HG02973 (cell line): Measurements from ENCODE around the gene RIPK1.
"Not testable (repeated sequence)": the region's sequence is repeated elsewhere in the genome, so short reads cannot be mapped to it uniquely, and the experiment has no call there.

Experiments used
- ATAC-seq: cut with Tn5 transposase; IDR thresholded peaks from one replicate; pipeline ENCODE4 v1.9.1; 2021; ENCODE audit warnings: moderate library complexity; ENCODE audit not compliant: unreplicated experiment

The RIPK1 gene

DNA sequence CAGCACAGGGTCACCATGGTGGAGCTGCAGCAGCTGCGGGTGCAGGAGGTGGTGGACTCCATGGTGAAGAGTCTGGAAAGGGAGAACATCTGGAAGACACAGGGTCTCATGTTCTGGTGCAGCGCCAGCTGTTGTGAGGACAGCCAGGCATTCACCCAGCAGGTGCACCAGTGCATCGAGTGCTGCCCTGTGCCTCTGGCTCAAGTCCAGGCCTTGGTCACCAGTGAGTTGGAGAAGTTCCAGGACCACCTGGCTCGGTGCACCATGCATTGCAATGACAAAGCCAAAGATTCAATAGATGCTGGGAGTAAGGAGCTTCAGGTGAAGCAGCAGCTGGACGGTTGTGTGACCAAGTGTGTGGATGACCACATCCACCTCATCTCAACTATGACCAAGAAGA is 22.9 kb upstream of the RIPK1 start:
- ATAC-seq = no peak

DNA sequence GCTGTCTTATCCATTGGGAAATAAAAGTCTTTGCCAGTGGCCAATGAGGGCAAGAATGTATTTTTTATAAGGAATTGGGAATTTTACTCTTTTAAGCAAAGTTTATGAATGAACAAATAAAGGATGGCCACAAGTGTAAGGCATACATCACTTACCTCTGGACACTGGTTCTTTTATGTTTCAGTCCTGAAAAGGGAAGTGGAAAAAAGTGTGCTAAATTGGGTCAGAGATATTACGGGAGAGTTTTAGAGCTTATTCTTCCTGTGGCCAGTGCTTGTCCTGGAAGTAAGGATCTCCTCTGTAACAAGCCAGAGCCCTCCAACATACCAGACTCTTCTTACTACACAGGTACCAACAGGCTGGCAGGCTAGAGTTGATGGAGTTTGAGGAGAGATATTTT is 22.5 kb upstream of the RIPK1 start:
- ATAC-seq = no peak

DNA sequence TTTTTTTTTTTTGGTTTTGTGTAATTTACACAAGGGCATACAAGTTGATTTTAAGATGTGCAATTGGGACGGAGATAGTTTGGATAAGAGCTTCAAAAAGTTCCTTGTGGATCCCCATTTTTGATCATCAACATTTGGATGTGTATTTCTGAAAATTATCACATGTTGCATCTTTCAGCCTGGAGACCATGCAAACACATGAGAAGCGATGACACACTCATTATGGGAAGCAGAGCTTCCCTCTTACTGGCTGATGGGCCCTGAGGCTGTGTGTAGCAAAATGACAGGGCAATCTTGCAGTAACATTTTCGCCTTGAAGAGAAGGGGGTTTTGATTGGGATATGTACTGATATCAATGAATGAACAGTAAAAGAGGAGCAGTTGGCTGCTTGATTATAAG is 22.0 kb upstream of the RIPK1 start:
- no peak for ATAC-seq

DNA sequence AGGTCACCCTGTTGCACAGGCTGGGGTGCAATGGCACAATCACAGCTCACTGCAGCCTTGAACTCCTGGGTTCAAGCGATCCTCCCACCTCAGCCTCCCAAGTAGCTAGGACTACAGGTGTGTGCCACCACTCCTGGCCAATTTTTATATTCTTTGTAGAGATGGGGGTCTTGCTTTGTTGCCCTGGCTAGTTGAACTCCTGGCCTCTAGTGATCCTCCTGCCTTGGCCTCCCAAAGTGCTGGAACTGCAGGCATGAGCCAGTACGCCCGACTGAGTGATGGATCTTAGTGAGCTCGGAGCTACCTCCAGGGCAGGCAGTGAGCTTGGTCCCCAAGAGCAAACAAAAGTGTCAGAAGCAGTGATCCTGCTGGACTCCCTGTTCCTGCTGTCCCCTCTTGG is 20.3 kb upstream of the RIPK1 start:
- ATAC-seq = not testable (repeated sequence)

DNA sequence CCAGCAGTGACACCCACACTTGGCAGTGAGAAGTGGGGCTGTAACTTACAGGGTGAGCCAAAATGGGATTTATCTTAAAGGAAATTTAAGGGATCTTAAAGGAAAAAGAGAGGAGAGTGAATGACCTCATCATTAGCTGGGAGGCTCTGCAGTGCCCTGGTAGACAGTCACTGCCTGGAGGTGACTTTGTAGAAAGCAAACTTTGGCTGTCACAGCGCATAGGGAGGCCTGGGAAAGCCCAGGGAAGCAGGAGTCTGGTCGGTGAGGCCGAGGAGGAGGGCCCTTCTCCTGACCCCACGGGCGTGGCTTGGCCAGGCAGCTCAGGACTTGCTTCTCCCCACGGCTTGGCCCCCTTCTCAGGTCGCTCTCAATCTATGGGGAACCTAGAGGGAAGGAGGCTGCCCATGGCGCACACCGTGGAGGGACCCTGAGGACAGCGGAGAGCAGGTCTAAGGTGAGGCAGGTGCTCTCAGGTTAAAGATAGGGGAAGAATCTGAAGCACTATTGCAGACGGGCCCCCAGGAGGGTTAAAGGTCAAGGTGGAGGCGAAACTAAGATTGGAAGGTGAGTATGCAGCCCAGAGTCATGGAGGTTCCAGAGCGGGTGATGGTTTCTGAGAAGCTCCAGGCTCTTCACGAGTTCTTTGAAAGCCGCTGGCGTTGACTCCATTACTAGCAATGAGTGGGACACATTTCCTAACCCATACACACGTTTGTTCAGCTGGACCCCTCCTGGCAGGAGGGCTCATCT is 15.6 kb upstream of the RIPK1 start:
- no peak for ATAC-seq

DNA sequence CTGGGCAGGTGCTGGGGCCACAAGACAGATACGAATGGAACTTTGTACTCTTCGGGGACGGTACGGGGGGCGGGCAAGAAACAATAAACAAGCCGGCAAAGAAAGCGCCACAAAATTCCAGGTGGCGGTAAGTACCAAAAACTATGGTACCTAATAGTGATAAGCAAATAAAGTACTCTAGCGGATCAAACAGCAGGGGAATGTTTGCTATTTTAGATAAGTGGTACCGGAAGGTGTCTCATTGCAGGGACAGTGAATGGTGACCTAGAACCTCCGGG is 15.1 kb upstream of the RIPK1 start:
- no peak for ATAC-seq

DNA sequence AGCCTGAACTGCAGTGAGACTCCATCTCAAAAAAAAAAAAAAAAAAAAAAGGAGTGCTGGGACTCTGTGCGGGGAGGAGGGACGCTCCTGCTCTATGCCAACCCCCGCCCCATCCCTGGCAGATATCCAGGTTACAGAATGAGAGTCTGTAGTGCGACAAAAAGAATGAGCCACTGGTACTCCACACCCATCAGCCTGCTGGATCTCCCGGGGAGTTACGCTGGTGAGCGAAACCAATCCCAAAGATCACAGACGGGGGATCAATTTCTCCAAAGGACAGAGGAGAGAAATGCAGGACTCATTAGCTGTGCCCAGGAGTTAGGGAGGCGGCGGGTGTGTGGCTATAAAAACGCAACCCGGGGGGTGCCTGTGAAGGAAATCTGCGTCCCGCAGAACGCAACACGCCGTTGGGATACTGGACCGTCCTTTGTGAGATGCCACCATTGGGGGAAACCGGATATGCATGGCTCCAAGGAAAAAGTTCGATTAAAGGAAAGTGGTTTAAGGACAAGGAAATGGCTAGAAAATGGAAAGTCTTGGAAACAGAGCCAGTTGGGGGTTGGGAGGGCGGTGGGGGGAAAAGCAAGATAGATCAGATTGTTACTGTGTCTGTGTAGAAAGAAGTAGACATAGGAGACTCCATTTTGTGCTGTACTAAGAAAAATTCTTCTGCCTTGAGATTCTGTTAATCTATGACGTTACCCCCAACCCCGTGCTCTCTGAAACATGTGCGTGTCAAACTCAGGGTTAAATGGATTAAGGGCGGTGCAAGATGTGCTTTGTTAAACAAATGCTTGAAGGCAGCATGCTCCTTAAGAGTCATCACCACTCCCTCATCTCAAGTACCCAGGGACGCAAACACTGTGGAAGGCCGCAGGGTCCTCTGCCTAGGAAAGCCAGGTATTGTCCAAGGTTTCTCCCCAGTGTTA is 13.8 kb upstream of the RIPK1 start:
- not testable (repeated sequence) for ATAC-seq

DNA sequence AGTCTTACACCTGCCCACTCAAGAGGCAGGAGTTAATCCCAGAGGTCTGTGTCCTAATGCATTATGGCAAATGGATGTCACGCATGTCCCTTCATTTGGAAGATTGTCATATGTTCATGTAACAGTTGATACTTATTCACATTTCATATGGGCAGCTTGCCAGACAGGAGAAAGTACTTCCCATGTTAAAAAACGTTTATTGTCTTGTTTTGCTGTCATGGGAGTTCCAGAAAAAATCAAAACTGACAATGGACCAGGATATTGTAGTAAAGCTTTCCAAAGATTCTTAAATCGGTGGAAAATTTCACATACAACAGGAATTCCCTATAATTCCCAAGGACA is 13.2 kb upstream of the RIPK1 start:
- ATAC-seq = not testable (repeated sequence)

DNA sequence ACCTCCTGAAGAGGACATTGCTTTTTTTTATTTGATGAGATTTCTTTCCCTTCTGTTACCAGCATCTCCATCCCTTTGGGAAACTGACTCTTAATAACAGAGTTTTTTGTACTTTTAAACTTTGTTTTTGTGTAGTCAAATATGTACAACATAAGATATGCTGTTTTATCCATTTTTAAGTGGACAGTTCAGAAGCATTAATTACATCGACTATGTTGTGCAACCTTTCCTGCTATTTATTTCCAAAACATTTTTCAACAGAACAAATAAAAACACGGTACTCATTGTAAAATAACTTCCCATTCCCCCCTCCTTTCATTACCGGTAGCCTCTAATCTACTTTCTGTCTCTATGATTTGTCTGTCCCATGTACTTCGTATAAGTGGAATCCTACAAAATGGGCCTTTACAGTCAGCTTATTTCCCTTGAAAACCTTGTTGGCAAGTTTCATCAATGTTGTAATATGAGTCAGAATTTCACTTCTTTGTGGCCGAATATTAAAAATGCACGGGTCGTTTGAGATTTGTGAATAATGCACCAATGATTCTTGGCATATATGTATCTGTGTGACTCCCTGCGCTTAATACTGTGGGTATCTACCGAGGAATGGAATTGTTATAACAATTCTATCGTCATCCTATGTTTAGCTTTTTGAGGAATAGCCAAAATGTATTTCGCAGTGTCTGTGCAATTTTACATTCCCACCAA is 11.1 kb upstream of the RIPK1 start:
- ATAC-seq = no peak

DNA sequence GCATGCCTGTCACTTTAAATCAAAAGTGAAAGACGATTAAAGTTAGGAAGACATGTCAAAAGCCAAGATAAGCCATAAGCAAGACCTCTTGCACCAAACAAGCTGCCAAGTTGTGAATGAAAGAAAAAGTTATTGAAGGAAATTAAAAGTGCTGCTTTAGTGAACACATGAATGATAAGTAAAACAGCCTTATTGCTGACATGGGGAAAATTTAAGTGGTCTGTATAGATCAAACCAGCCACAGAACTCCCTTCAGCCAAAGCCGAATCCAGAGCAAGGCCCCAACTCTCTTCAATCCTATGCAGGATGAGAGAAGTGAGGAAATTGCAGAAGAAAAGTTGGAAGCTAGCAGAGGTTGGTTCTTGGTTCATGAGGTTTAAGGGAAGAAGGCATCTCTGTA is 9.3 kb upstream of the RIPK1 start:
- no peak for ATAC-seq

DNA sequence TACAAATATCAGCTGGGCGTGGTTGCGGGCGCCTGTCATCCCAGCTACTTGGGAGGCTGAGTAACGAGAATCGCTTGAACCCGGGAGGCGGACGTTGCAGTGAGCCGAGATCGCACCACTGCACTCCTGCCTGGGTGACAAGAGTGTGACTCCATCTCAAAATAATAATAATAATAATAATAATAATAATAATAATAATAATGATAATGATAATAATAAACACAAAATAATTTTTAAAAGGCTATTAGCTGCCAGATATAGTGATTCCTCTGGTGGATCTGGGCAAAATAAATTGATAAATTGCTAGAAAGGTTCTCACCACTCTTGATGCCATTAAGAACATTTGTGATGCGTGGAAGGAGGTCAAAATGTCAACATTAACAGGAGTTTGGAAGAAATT is 8.2 kb upstream of the RIPK1 start:
- not testable (repeated sequence) for ATAC-seq

DNA sequence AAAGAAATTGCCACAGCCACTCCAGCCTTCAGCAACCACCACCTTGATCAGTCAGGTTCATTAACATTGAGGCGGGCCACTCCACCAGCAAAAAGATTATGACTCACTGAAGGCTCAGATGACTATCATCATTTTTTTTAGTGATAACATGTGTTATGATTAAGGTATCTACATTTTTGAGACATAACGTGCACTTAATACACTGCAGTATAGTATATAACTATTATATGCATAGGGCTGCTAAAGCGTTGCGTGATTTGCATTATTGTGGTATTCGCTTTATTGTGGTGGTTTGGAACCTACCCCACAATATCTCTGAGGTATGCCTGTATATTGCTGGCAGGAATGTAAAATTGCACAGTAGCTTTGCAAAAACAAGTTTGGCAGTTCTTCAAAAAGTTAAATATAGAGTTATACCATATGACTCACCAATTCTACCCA is 6.8 kb upstream of the RIPK1 start:
- no peak for ATAC-seq

DNA sequence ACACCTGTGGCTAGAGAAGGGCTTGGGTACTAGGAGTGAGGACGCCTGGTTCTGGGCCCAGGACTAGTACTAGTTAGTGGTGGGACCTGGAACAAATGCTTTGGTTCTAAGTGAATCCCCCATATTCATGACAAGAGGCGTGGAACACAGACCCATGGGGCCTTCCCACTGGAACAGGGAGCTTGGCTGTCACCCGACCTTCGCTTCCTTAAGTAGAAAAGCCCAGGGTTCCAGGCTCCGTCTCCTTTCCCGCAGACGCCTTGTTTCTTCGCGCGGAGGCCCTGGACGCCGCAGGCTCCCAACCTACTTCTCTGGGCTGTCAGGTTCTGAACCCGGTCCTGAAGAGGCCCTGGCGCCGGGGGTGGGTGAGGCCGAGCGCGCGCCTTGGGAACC is 5.0 kb upstream of the RIPK1 start:
- not testable (repeated sequence) for ATAC-seq

DNA sequence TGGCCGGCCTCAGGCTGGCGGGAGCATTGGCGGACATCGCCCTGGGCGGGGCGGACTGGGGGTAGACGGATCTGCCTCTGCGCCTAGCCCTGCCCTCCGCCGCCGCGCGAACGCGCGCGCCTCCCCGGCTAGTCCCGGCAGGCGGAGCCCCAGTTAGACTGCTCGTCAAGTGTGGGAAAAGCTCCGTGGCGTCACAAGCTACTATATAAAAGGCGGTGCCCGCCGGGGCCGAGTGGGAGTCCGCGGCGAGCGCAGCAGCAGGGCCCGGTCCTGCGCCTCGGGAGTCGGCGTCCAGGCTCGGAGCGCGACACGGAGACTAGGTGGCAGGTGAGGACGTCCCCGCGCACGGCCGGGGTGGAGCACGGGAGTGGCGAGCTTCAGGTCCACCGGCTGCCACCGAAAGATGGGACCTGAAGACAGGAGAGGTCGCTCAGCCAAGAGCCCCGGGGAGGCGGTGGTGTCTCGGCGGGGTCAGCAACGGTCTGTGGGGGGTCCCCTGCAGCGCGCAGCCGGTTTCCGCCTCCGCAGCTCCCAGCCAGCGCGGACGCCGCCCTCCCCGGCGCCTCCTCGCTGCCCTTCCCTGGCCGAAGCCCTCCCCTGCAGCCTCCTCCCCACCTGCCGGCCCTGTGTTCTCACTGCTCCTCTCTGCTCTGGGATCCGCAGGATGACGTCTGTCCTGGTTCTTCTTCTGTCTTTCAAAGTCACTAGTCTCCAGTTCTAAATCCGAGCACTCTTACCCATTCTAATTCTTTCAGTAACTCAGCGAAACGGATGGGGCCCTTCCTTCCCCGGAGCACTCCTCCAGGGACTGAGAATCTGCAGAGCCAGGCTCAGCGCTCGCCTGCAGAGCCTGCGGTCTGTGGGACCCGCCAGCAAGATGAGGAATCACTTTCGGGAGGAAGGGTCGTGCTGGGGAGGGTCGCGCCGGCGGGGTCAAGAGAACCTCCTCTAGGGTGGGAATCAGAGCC is 4.3 kb upstream of the RIPK1 start:
- ATAC-seq = peak; percentile 68

DNA sequence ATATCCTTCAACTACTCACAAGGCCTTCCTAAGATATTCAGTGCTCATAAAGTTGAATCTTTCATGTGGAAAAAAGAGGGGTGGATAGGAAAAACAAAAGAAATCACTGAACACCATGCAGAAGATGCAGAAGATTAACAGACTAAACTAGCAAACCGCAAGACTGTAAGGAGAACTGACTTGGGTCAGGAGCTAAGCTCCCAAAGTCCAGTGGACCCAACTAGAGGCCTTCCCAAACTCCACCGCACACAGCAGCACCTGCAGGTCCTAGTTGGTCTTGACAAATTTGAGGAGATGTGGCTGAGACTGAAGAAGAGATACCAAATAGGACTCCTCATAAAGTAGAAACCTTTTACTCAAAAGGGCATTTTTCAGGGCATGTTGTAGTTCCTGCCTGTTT is 3.3 kb downstream of the RIPK1 start:
- no peak for ATAC-seq

DNA sequence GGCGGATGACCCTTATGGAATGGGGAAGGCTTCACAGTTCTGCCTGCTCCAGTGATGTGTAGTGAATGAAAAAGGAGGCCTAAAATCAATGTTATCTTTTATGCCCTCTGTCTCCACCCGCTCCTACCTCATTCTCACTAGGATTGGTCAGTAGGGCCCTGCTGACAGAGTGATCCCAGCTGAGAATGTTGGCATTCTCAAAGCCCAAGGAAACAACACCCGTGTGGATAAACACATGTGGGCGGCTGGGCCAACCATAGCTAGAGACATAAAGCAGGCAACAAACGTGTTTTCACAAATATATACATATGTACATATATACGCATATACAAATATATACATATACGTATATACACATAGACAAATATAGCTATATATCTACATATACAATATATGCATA is 4.5 kb downstream of the RIPK1 start:
- no peak for ATAC-seq

DNA sequence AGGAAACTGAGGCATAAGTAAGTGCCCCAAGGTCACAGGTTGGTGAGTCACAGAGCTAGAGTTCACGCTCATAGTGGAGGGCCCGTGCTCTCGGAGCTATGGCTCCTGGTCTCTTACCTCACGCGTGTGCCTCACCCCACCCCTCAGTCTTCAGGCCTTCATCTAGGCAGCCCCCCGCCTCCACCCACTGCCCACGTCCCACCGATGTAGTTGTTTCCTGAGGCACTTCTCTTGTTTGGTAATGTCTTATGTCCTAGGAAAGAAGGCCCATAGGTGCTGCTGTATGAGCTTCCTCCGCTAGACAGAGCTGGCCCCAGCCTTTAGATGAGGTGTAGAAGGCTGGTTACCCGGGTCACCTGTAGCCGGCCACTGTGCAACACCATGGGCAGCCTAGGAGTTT is 5.1 kb downstream of the RIPK1 start:
- no peak for ATAC-seq

DNA sequence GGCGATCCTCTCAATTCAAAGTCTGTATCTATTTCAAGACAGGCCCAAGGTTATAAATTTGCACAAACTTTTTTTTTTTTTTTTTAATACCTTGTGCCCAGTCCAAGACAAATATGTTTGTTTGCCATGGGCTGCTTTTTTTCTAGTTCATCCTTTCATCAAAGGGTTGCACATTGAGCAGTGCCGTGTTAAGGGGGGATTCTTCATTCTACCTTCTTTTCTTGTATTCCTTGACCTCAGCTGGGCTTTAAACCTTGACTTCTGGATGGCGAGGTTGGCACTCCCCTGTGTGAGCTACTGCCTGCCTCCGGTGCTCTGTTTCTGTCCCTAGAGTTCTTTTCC is 7.4 kb downstream of the RIPK1 start:
- ATAC-seq = no peak

DNA sequence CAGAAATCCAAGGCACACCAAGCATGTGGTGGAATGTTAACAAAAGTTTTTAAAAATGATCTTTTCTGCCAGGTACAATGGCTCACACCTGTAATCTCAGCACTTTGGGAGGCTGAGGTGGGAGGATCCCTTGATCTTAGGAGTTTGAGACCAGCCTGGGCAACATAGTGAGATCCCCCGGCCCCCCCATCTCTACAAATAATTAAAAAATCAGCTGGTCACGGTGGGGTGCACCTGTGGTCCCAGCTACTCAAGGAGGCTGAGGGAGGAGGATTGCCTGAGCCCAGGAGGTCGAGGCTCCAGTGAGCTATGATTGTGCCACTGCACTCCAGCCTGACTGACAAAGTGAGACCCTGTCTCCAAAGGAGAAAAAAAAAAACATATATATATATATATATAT is 8.0 kb downstream of the RIPK1 start:
- ATAC-seq = no peak

DNA sequence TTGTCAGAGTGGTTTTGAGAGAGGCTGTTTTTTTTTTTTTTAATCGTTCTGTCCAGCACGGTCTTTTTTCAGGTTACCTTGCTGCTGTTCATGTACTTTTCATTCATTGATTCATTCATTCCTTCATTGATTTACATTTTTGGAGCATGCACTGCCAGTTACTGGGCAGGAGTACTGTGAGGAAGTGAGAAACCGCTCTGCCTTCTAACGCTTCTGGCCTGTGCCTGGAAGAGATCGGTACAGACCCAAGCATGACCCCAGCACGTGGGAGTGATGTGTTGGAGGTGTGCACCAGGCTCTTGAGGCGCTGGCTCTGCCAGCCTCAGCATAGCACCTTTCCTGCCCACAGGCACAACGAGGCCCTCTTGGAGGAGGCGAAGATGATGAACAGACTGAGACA is 9.1 kb downstream of the RIPK1 start:
- ATAC-seq = no peak

DNA sequence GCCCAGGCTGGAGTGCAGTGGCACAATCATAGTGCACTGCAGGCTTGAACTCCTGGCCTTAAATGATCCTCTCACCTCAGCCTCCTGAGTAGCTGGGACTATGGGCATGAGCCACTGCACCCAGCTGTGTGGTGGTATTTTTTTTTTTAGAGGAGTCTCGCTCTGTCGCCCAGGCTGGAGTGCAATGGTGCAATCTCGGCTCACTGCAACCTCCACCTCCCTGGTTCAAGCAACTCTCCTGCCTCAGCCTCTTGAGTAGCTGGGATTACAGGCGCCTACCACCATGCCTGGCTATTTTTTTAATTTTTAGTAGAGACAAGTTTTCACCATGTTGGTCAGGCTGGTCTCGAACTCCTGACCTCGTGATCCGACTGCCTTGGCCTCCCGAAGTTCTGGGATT is 10.7 kb downstream of the RIPK1 start:
- not testable (repeated sequence) for ATAC-seq
